HCT116 (cell line): ENCODE data around the gene MAMSTR. TPM values are rescaled to one million over a fixed set of nuclear protein-coding genes. Genes with fewer than 3 reads are reported as not detected.
A peak's percentile ranks its signal among the peaks of the same experiment; 100 is the strongest.

ENCODE experiments used
- ATAC-seq: fragments of 200-7000 bp; cut with Tn5 transposase; 2 replicates; pipeline ENCODE4 v1.9.1; 2020; ENCODE audit warnings: mild to moderate bottlenecking, moderate library complexity
- BruUV-seq: library from RNA; stranded (reverse); fragments of 400-500 nt; replicated peaks from 2 replicates; lab custom pipeline; 2021; lab: Mats Ljungman, UMichigan
- CTCF ChIA-PET: fragments of 300-600 bp; sonication (Branson Sonifier 250); formaldehyde crosslinking; loops from one replicate; lab custom pipeline; 2021; ENCODE audit warnings: antibody characterized with exemption; lab: Charles Lee
- POLR2A ChIA-PET: fragments of 300-600, 350-600 bp; sonication (Branson Sonifier 250); formaldehyde crosslinking; loops from one replicate; lab custom pipeline; 2021; ENCODE audit warnings: antibody characterized with exemption; lab: Charles Lee
- RAD21 ChIA-PET, 2 experiments: fragments of 300-600 bp; sonication (Branson Sonifier 250); formaldehyde crosslinking; loops; one replicate each; lab custom pipeline; 2023; ENCODE audit warnings: low total read pairs in 2 of 2; ENCODE audit not compliant: uncharacterized antibody in 2 of 2, unreplicated experiment in 2 of 2, low non-redundant PET in 1 of 2; lab: Charles Lee
- DNase-seq: peaks from one replicate; pipeline ENCODE4 v3.0.0-alpha.2; 2010; ENCODE audit warnings: low read depth, low spot score
- H2AFZ ChIP-seq: fragments of 200-600 bp; shearing (Covaris generic), sonication (generic); 2 replicates; pipeline ENCODE4 v1.6.1; 2017; ENCODE audit warnings: low read depth, mixed run types, mixed read lengths, antibody characterized with exemption, low read length; ENCODE audit not compliant: poor library complexity, severe bottlenecking
- H3K27ac ChIP-seq: 2 replicates; pipeline ENCODE4 v1.5.1; 2012; ENCODE audit warnings: low read depth, low read length
- H3K27me3 ChIP-seq: fragments of 200-600 bp; sonication (generic); 2 replicates; pipeline ENCODE4 v1.6.1; 2016; ENCODE audit warnings: mixed run types, low read length, mixed read lengths; ENCODE audit not compliant: insufficient read depth
- H3K36me3 ChIP-seq, 2 experiments: fragments of 200-500 bp in 1 of 2; fragments of 200-600 bp in 1 of 2; sonication (Bioruptor generic) in 1 of 2; sonication (generic) in 1 of 2; 2 replicates each; pipeline versions ENCODE4 v1.5.1 to v1.6.1; 2014 to 2016; ENCODE audit warnings: low read length in 2 of 2, inconsistent platforms in 1 of 2, mixed read lengths in 1 of 2, mixed run types in 1 of 2; ENCODE audit not compliant: insufficient read depth in 2 of 2, control insufficient read depth in 1 of 2
- H3K4me1 ChIP-seq, 2 experiments: fragments of 200-600 bp in 1 of 2; sonication (generic) in 1 of 2; 2 replicates each; pipeline versions ENCODE4 v1.5.1 to v1.6.1; 2012 to 2017; ENCODE audit warnings: low read length in 2 of 2, inconsistent platforms in 1 of 2, mild to moderate bottlenecking in 1 of 2, mixed read lengths in 1 of 2, mixed run types in 1 of 2, moderate library complexity in 1 of 2; ENCODE audit not compliant: insufficient read depth in 2 of 2, control insufficient read depth in 1 of 2
- H3K4me2 ChIP-seq: fragments of 200-600 bp; sonication (generic); 2 replicates; pipeline ENCODE4 v1.6.1; 2017; ENCODE audit warnings: mixed run types, low read length, mixed read lengths
- H3K4me3 ChIP-seq, 2 experiments: fragments of 200-600 bp in 1 of 2; sonication (generic) in 1 of 2; replicated peaks in 1 of 2; 2 replicates each; pipeline ENCODE4 v1.5.1; 2011 to 2016; ENCODE audit warnings: low read length in 2 of 2, control low read depth in 1 of 2, low read depth in 1 of 2, mild to moderate bottlenecking in 1 of 2, mixed read lengths in 1 of 2, mixed run types in 1 of 2
- H3K79me2 ChIP-seq: fragments of 200-600 bp; sonication (generic); 2 replicates; pipeline ENCODE4 v1.6.1; 2017; ENCODE audit warnings: mild to moderate bottlenecking, mixed run types, low read length, moderate library complexity, mixed read lengths; ENCODE audit not compliant: insufficient read depth
- H3K9ac ChIP-seq: fragments of 200-600 bp; sonication (generic); 2 replicates; pipeline ENCODE4 v1.6.1; 2016; ENCODE audit warnings: low read length, mixed read lengths
- H3K9me2 ChIP-seq: fragments of 200-600 bp; sonication (generic), shearing (Covaris generic); 2 replicates; pipeline ENCODE4 v1.6.1; 2017; ENCODE audit warnings: mixed run types, mild to moderate bottlenecking, moderate library complexity; ENCODE audit not compliant: insufficient read depth
- H3K9me3 ChIP-seq, 2 experiments: fragments of 200-500 bp in 1 of 2; fragments of 200-600 bp in 1 of 2; sonication (Bioruptor generic) in 1 of 2; sonication (generic) in 1 of 2; 2 replicates each; pipeline ENCODE4 v1.6.1; 2014 to 2017; ENCODE audit warnings: low read length in 2 of 2, mixed read lengths in 2 of 2, inconsistent platforms in 1 of 2, low read depth in 1 of 2, mild to moderate bottlenecking in 1 of 2, mixed run types in 1 of 2, moderate library complexity in 1 of 2; ENCODE audit not compliant: control insufficient read depth in 1 of 2, insufficient read depth in 1 of 2
- H4K20me1 ChIP-seq: fragments of 200-600 bp; sonication (generic), shearing (Covaris generic); 2 replicates; pipeline ENCODE4 v1.6.1; 2017; ENCODE audit warnings: mixed run types, mild to moderate bottlenecking, moderate library complexity; ENCODE audit not compliant: insufficient read depth
- CBX3 ChIP-seq: IDR thresholded peaks from 2 replicates; pipeline ENCODE4 v1.6.1; 2012; ENCODE audit warnings: low read depth
- ELF1 ChIP-seq: IDR thresholded peaks from 2 replicates; pipeline ENCODE4 v1.6.1; 2012; ENCODE audit warnings: low read depth, borderline replicate concordance
- EZH2 ChIP-seq: fragments of 200-600 bp; sonication (generic); IDR thresholded peaks from 2 replicates; pipeline ENCODE4 v1.6.1; 2017; ENCODE audit warnings: antibody characterized with exemption, mixed run types
- EZH2phosphoT487 ChIP-seq: fragments of 200-600 bp; IDR thresholded peaks from 2 replicates; pipeline ENCODE4 v1.6.1; 2018; ENCODE audit warnings: antibody characterized with exemption, borderline replicate concordance
- FOSL1 ChIP-seq: IDR thresholded peaks from 2 replicates; pipeline ENCODE4 v1.6.1; 2012; ENCODE audit warnings: low read depth
- JUND ChIP-seq: IDR thresholded peaks from 2 replicates; pipeline ENCODE4 v1.6.1; 2012
- POLR2A ChIP-seq: IDR thresholded peaks from 2 replicates; pipeline ENCODE4 v1.7.0; 2011; ENCODE audit warnings: borderline replicate concordance; ENCODE audit not compliant: insufficient read depth, insufficient read length; ENCODE audit errors: extremely low read depth
- POLR2AphosphoS5 ChIP-seq: IDR thresholded peaks from 2 replicates; pipeline ENCODE4 v1.6.1; 2011; ENCODE audit warnings: mild to moderate bottlenecking, low read depth, low read length, moderate library complexity
- RAD21 ChIP-seq: IDR thresholded peaks from 2 replicates; pipeline ENCODE4 v1.6.1; 2012; ENCODE audit warnings: low read depth, mild to moderate bottlenecking
- REST ChIP-seq: IDR thresholded peaks from 2 replicates; pipeline ENCODE4 v1.6.1; 2012; ENCODE audit warnings: low read depth
- SIN3A ChIP-seq: IDR thresholded peaks from 2 replicates; pipeline ENCODE4 v1.6.1; 2012; ENCODE audit warnings: low read depth
- SP1 ChIP-seq: IDR thresholded peaks from 2 replicates; pipeline ENCODE4 v1.6.1; 2012; ENCODE audit warnings: low read depth
- SRF ChIP-seq: IDR thresholded peaks from 2 replicates; pipeline ENCODE4 v1.6.1; 2012; ENCODE audit warnings: low read depth
- TCF7L2 ChIP-seq: IDR thresholded peaks from 2 replicates; pipeline ENCODE4 v1.7.0; 2011; ENCODE audit warnings: borderline replicate concordance, inconsistent platforms; ENCODE audit not compliant: insufficient read depth, insufficient read length; ENCODE audit errors: extremely low read depth
- ZBTB33 ChIP-seq: IDR thresholded peaks from 2 replicates; pipeline ENCODE4 v1.6.1; 2011; ENCODE audit warnings: mild to moderate bottlenecking, low read length, moderate library complexity; ENCODE audit not compliant: insufficient replicate concordance; ENCODE audit errors: extremely low read depth
- ZFX ChIP-seq: fragments of 450-650 bp; IDR thresholded peaks from 2 replicates; pipeline ENCODE4 v1.6.1; 2017
- ZNF274 ChIP-seq: fragments of 200-500 bp; sonication (Bioruptor generic); IDR thresholded peaks from 2 replicates; pipeline ENCODE4 v1.6.1; 2014; ENCODE audit warnings: mild to moderate bottlenecking, low read depth, low read length, inconsistent platforms
- intact Hi-C: fragments of 100-400 bp; cut with micrococcal nuclease; formaldehyde crosslinking; loops from 2 replicates; pipeline ENCODE4 v1.10.0; 2022
- total RNA-seq: library from RNA; stranded (reverse); gene quantifications from one replicate; pipeline ENCODE4 v1.2.1, GENCODE V29; 2021; ENCODE audit not compliant: unreplicated experiment
- TF ChIP-seq, protein P1 (sequence below), 3 experiments: fragments of 200-600 bp in 1 of 3; sonication (generic) in 1 of 3; IDR thresholded peaks in 2 of 3; conservative IDR thresholded peaks in 1 of 3; 2 replicates each; pipeline ENCODE4 v1.5.1; 2012 to 2017; ENCODE audit warnings: low read depth in 2 of 3, low read length in 2 of 3, antibody characterized with exemption in 1 of 3, borderline replicate concordance in 1 of 3, control low read depth in 1 of 3, mild to moderate bottlenecking in 1 of 3, mixed read lengths in 1 of 3, mixed run types in 1 of 3, moderate library complexity in 1 of 3; ENCODE audit not compliant: insufficient read depth in 1 of 3
- TF ChIP-seq, protein P2 (sequence below): IDR thresholded peaks from 2 replicates; pipeline ENCODE4 v1.6.1; 2012

Gene MAMSTR
- total RNA-seq, 1 experiment from 2014 or later: 1.3 TPM

DNA sequence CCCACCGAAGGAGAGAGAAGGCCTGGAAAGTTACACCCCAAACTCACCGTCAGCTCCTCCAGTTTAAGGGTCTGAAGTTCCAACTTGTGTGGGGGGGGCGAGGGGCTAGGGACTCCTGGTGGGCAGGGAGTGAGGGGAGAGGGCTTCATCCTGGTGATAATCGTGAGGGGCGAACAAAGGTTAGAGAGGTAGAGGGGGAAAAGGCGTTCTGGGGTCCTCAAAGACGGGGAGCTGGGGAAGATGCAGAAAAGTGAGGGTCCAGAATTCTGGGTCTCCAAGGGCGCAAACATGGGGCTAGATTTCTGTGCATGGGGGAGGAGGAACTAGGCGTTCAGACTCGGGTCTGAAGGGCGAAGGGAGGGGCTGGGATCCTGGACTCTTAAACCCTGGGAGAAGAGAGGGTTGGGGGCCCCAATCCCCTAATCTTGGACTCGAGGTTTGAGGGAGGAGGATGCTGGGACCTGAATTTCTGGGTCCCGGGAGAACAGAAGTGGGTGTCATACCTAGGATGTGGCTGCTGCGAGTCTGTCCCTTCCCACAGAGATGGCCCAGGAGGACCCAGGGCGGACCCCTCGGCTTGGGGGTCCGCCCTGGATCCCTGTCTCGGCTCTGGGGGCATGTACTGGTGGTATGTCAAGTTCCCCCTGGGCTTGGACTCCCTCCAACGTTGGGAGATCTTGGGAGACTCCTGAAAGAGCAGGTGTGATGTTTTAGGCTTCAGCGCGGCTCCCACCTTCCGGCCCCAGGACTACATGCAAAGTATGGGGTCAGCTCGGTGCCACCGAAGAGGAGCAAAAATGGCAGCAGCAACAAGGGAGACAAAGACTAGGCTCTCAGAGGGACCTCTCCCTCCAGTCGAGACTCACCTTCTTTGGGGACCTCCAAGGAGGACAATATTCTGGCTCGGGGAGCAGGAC lies 4.5 kb downstream of the MAMSTR start:
- H3K4me3 ChIP-seq: peak overlapping the region; percentile 73 to 88
- CTCF ChIA-PET: interaction anchor here (2.3 kb wide), 1 partner anchor 24 kb away, joined by 7 read pairs; no protein-coding TSS in a partner anchor
- TSS peak; percentile 60 for BruUV-seq
- no peaks in the 10 kb centered on the region for H3K9me3 ChIP-seq
- no peak overlapping the region for H2AFZ ChIP-seq
- peaks cover 8 to 32% of the 10 kb centered on the region in 2 experiments for H3K4me1 ChIP-seq
- TF ChIP-seq SRF: no peak
- no peak for TF ChIP-seq POLR2A
- TF ChIP-seq RAD21: no peak
- TF ChIP-seq ZFX: no peak
- no peak for TF ChIP-seq ELF1
- TF ChIP-seq SIN3A: no peak
- no peak for TF ChIP-seq CBX3
- TF ChIP-seq POLR2AphosphoS5: no peak
- TF ChIP-seq REST: no peak
- TF ChIP-seq TCF7L2: no peak
- TF ChIP-seq SP1: no peak
- TF ChIP-seq, protein P1, sequence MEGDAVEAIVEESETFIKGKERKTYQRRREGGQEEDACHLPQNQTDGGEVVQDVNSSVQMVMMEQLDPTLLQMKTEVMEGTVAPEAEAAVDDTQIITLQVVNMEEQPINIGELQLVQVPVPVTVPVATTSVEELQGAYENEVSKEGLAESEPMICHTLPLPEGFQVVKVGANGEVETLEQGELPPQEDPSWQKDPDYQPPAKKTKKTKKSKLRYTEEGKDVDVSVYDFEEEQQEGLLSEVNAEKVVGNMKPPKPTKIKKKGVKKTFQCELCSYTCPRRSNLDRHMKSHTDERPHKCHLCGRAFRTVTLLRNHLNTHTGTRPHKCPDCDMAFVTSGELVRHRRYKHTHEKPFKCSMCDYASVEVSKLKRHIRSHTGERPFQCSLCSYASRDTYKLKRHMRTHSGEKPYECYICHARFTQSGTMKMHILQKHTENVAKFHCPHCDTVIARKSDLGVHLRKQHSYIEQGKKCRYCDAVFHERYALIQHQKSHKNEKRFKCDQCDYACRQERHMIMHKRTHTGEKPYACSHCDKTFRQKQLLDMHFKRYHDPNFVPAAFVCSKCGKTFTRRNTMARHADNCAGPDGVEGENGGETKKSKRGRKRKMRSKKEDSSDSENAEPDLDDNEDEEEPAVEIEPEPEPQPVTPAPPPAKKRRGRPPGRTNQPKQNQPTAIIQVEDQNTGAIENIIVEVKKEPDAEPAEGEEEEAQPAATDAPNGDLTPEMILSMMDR (IDR thresholded peaks at IDR 0.05 in 2 of 3, conservative IDR thresholded peaks at IDR 0.05 in 1 of 3; ENCODE audit: borderline replicate concordance in 1 of 3, insufficient read depth in 1 of 3, low read depth in 2 of 3, low read length in 2 of 3): no peak
- TF ChIP-seq EZH2phosphoT487: no peak
- no peak for TF ChIP-seq FOSL1
- TF ChIP-seq ZBTB33: no peak
- no peak for TF ChIP-seq ZNF274
- TF ChIP-seq EZH2: no peak
- TF ChIP-seq, protein P2, sequence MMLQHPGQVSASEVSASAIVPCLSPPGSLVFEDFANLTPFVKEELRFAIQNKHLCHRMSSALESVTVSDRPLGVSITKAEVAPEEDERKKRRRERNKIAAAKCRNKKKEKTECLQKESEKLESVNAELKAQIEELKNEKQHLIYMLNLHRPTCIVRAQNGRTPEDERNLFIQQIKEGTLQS: no peak
- no peak for TF ChIP-seq JUND
- TF ChIP-seq, all 23 proteins: peak for 0
- ChIA-PET RAD21 (no interaction called here), POLR2A (interaction anchor here (1.0 to 3.4 kb wide), 4 partner anchors 10 to 24 kb away, joined by 3 to 18 read pairs (median 9); partner anchors contain the start of gene FUT2)
- Histone ChIP-seq H3K36me3 (no peaks in the 10 kb centered on the region), H3K79me2 (no peaks in the 10 kb centered on the region), H3K27ac (peak overlapping the region; percentile 77), H3K9ac (peak overlapping the region; percentile 79), H3K4me2 (peak overlapping the region; percentile 94), H3K27me3 (no peaks in the 10 kb centered on the region), H3K9me2 (no peaks in the 10 kb centered on the region), H4K20me1 (no peaks in the 10 kb centered on the region)
- ATAC-seq: no peak
- DNase-seq: no peak
- intact Hi-C loops: loop anchor here (1.0 to 5.0 kb wide), 2 partner anchors 32 to 41 kb away; partner anchors contain the start of gene IZUMO1
